DOHH2 (cell line): ENCODE data around the gene FNDC3B.

ENCODE experiments used
- CTCF ChIP-seq: fragments of 200-600 bp; sonication (generic); IDR thresholded peaks from one replicate; pipeline ENCODE4 v1.5.1; 2014; ENCODE audit warnings: antibody characterized with exemption, mild to moderate bottlenecking, low read depth, low read length; ENCODE audit not compliant: poor library complexity, severe bottlenecking
- EZH2phosphoT487 ChIP-seq: fragments of 200-600 bp; sonication (generic); IDR thresholded peaks from 2 replicates; pipeline ENCODE4 v1.6.1; 2017; ENCODE audit warnings: borderline replicate concordance, mild to moderate bottlenecking, antibody characterized with exemption, low read length, moderate library complexity, mixed read lengths

DNA sequence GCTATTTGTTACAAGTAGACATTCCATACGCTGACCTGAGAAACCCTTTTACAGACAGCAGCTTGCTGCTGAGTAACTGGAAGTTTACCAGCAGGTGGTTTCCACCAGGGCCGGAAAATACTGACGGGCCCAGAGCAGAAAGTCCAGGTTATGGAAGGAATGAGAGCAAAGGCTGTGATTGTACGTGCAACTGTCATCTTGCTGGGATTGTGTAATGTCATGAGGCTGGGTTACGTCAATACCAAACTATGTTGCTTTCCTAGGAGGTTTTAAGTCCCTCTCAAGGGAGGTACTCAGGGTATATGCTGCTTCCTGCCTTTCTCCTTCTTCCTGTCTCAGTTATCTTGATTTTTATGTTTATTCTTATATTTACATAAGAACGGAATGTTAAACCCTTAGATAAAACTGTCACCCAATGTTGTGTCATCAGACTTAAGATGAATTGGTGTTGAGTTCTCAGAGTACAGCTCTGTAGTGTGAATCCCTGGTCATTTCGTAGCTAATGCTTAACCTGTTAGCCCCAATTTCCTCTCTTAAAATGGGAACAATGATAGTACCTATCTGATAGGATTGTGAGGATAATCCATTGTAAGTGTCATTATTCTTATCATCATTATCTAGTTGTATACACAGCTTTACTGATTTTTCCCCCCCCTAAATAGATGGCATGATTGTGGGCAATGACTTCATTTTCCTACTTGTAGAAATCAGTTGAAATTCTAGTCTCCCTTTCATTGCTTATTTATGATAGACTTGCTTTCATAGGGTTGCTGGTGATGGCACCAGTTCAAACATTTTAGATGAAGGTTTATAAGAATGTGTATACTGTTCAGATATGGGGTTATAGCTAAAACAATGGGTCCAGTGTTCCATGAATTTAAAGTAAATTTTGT, 101.4 kb downstream of the FNDC3B start:
- TF ChIP-seq CTCF (no peak), EZH2phosphoT487 (no peak)
